Endothelial cell of umbilical vein (primary cell): Measurements from ENCODE around the gene CDC42SE2. TPM values are rescaled to one million over a fixed set of nuclear protein-coding genes. Genes with fewer than 3 reads are reported as not detected.

ENCODE experiments used
- BruUV-seq: library from RNA; stranded (reverse); fragments of 400-500 nt; replicated peaks from 2 replicates; lab custom pipeline; 2021; lab: Mats Ljungman, UMichigan
- CTCF ChIA-PET: fragments of 300-600, 350-600 bp; sonication (Branson Sonifier 250); formaldehyde crosslinking; loops from one replicate; lab custom pipeline; 2021; ENCODE audit warnings: antibody characterized with exemption, inconsistent platforms; lab: Charles Lee
- POLR2A ChIA-PET: fragments of 300-600, 350-600 bp; sonication (Branson Sonifier 250); formaldehyde crosslinking; loops from one replicate; lab custom pipeline; 2021; ENCODE audit warnings: antibody characterized with exemption, inconsistent platforms; lab: Charles Lee
- DNase-seq: peaks from one replicate; pipeline ENCODE4 v3.0.0-alpha.2; 2011; ENCODE audit warnings: low read depth, low spot score
- FAIRE-seq: peaks from 2 replicates; lab custom pipeline; 2011; peaks lifted over from hg19 to GRCh38; lab: Jason Lieb, UNC
- H2AFZ ChIP-seq: 2 replicates; pipeline ENCODE4 v1.6.0; 2012; ENCODE audit warnings: low read depth, low read length, control low read depth, inconsistent platforms
- H3K27ac ChIP-seq: 2 replicates; pipeline ENCODE4 v1.5.1; 2011; ENCODE audit warnings: low read depth, mild to moderate bottlenecking, control low read depth, low read length, moderate library complexity; ENCODE audit not compliant: insufficient read depth
- H3K27me3 ChIP-seq, 2 experiments: 2 replicates each; pipeline versions ENCODE4 v1.6.0 to v1.6.1; 2011; ENCODE audit warnings: low read length in 2 of 2, mixed read lengths in 1 of 2; ENCODE audit not compliant: control insufficient read depth in 2 of 2, insufficient read depth in 2 of 2
- H3K36me3 ChIP-seq, 2 experiments: 2 replicates in 1 of 2; 3 replicates in 1 of 2; pipeline ENCODE4 v1.5.1; 2011; ENCODE audit warnings: low read length in 2 of 2, mild to moderate bottlenecking in 1 of 2, moderate library complexity in 1 of 2; ENCODE audit not compliant: control insufficient read depth in 2 of 2, insufficient read depth in 2 of 2; ENCODE audit errors: extremely low read depth in 1 of 2
- H3K4me1 ChIP-seq: 3 replicates; pipeline ENCODE4 v1.5.1; 2011; ENCODE audit warnings: mild to moderate bottlenecking, low read length; ENCODE audit not compliant: control insufficient read depth, insufficient read depth; ENCODE audit errors: extremely low read depth
- H3K4me2 ChIP-seq: 2 replicates; pipeline ENCODE4 v1.6.1; 2011; ENCODE audit warnings: low read length, control low read depth, mixed read lengths; ENCODE audit not compliant: insufficient read depth
- H3K4me3 ChIP-seq, 3 experiments: fragments of 200-600 bp in 1 of 3; sonication (generic), shearing (Covaris generic) in 1 of 3; replicated peaks in 1 of 3; 2 replicates each; pipeline ENCODE4 v1.5.1; 2011 to 2016; ENCODE audit warnings: control low read depth in 3 of 3, low read length in 3 of 3, mild to moderate bottlenecking in 2 of 3, inconsistent platforms in 1 of 3, low read depth in 1 of 3, moderate library complexity in 1 of 3; ENCODE audit not compliant: insufficient read depth in 1 of 3
- H3K79me2 ChIP-seq: 2 replicates; pipeline ENCODE4 v1.6.0; 2012; ENCODE audit warnings: low read length, inconsistent platforms; ENCODE audit not compliant: control insufficient read depth, insufficient read depth
- H3K9ac ChIP-seq: replicated peaks from 2 replicates; pipeline ENCODE3; 2011; ENCODE audit warnings: low read length, control low read depth; ENCODE audit not compliant: insufficient read depth; ENCODE audit errors: extremely low read depth
- H3K9me1 ChIP-seq: replicated peaks from 3 replicates; pipeline ENCODE4 v1.6.0; 2011; ENCODE audit warnings: mild to moderate bottlenecking, low read length; ENCODE audit not compliant: control insufficient read depth, insufficient read depth; ENCODE audit errors: extremely low read depth
- H3K9me3 ChIP-seq: replicated peaks from 2 replicates; pipeline ENCODE4 v1.5.1; 2012; ENCODE audit warnings: low read length, inconsistent platforms; ENCODE audit not compliant: control insufficient read depth, insufficient read depth
- H4K20me1 ChIP-seq: replicated peaks from 2 replicates; pipeline ENCODE3; 2011; ENCODE audit warnings: mild to moderate bottlenecking, low read length; ENCODE audit not compliant: control insufficient read depth, insufficient read depth; ENCODE audit errors: extremely low read depth
- EZH2 ChIP-seq: IDR thresholded peaks from 2 replicates; pipeline ENCODE4 v1.6.1; 2012; ENCODE audit warnings: borderline replicate concordance, low read depth, mild to moderate bottlenecking, moderate library complexity, low read length, inconsistent platforms; ENCODE audit not compliant: severe bottlenecking
- FOS ChIP-seq: IDR thresholded peaks from 2 replicates; pipeline ENCODE4 v1.6.1; 2011; ENCODE audit warnings: mild to moderate bottlenecking, low read length, moderate library complexity, borderline replicate concordance; ENCODE audit not compliant: insufficient read depth
- GATA2 ChIP-seq: IDR thresholded peaks from 2 replicates; pipeline ENCODE4 v1.7.0; 2011; ENCODE audit warnings: low read depth, mild to moderate bottlenecking, moderate library complexity, mixed read lengths, low read length; ENCODE audit not compliant: insufficient read length, insufficient read depth
- JUN ChIP-seq: IDR thresholded peaks from 2 replicates; pipeline ENCODE4 v1.6.1; 2011; ENCODE audit warnings: borderline replicate concordance, low read depth; ENCODE audit not compliant: insufficient read length, insufficient read depth
- MYC ChIP-seq: IDR thresholded peaks from one replicate; pipeline ENCODE4 v1.6.1; 2011; ENCODE audit warnings: mild to moderate bottlenecking, low read depth, low read length
- POLR2A ChIP-seq: IDR thresholded peaks from 2 replicates; pipeline ENCODE4 v1.6.1; 2012; ENCODE audit warnings: low read depth, mild to moderate bottlenecking, control low read depth, low read length
- POLR2AphosphoS5 ChIP-seq: IDR thresholded peaks from 2 replicates; pipeline ENCODE4 v1.6.1; 2012; ENCODE audit warnings: low read depth, mild to moderate bottlenecking, control low read depth, low read length, moderate library complexity; ENCODE audit not compliant: insufficient read depth
- dilution Hi-C: fragments of 300-500 bp; cut with MboI; formaldehyde crosslinking; loops from one replicate; pipeline ENCODE4 v1.15.0; 2019; ENCODE audit warnings: low sequenced_read_pairs; ENCODE audit not compliant: extremely low pct_ligation_motif_present
- intact Hi-C: fragments of 100-400 bp; cut with micrococcal nuclease; formaldehyde crosslinking; loops from one replicate; pipeline ENCODE4 v1.10.0; 2022
- polyA plus RNA-seq, 4 experiments: library from polyadenylated mRNA; depleted of rRNA in 3 of 4; stranded (reverse) in 3 of 4; unstranded in 1 of 4; fragments of >200 nt; gene quantifications; 2 replicates each; pipeline versions ENCODE4 v1.2.1 to v1.2.3, GENCODE V29; 2011 to 2012; ENCODE audit warnings: missing spikeins in 1 of 4
- total RNA-seq: library from RNA; stranded (reverse); gene quantifications from 2 replicates; pipeline ENCODE4 v1.2.3, GENCODE V29; 2021
- TF ChIP-seq, protein P1 (sequence below): IDR thresholded peaks from 2 replicates; pipeline ENCODE4 v1.6.1; 2011; ENCODE audit not compliant: insufficient read depth, insufficient read length
- TF ChIP-seq, protein P2 (sequence below), 2 donors: IDR thresholded peaks; 1 replicate in 1 of 2; 2 replicates in 1 of 2; pipeline ENCODE4 v1.5.1; 2011; ENCODE audit warnings: low read length in 2 of 2, mild to moderate bottlenecking in 2 of 2, moderate library complexity in 2 of 2, control low read depth in 1 of 2, inconsistent platforms in 1 of 2, low read depth in 1 of 2; ENCODE audit not compliant: insufficient read depth in 1 of 2; ENCODE audit errors: extremely low read depth in 1 of 2

CDC42SE2 gene
- total and polyA plus RNA-seq, 2 donors (not counting 3 experiments of a cell fraction or from before 2014, with no cell fraction given), result 14.7 to 21.9 TPM

GRCh38 chr5:131378721-131379541 is 115.1 kb downstream of the CDC42SE2 start:
- dilution Hi-C loops, result no loop called here
- no peaks in the 10 kb centered on the region for H3K9me1 ChIP-seq
- no peak for TF ChIP-seq FOS
- no peak for TF ChIP-seq MYC
- TF ChIP-seq POLR2AphosphoS5, result no peak
- no peak for TF ChIP-seq EZH2
- TF ChIP-seq POLR2A, result no peak
- TF ChIP-seq, protein P1, sequence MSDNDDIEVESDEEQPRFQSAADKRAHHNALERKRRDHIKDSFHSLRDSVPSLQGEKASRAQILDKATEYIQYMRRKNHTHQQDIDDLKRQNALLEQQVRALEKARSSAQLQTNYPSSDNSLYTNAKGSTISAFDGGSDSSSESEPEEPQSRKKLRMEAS, result no peak
- TF ChIP-seq, protein P2, sequence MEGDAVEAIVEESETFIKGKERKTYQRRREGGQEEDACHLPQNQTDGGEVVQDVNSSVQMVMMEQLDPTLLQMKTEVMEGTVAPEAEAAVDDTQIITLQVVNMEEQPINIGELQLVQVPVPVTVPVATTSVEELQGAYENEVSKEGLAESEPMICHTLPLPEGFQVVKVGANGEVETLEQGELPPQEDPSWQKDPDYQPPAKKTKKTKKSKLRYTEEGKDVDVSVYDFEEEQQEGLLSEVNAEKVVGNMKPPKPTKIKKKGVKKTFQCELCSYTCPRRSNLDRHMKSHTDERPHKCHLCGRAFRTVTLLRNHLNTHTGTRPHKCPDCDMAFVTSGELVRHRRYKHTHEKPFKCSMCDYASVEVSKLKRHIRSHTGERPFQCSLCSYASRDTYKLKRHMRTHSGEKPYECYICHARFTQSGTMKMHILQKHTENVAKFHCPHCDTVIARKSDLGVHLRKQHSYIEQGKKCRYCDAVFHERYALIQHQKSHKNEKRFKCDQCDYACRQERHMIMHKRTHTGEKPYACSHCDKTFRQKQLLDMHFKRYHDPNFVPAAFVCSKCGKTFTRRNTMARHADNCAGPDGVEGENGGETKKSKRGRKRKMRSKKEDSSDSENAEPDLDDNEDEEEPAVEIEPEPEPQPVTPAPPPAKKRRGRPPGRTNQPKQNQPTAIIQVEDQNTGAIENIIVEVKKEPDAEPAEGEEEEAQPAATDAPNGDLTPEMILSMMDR (IDR thresholded peaks at IDR 0.05; ENCODE audit: extremely low read depth in 1 of 2, insufficient read depth in 1 of 2, low read depth in 1 of 2, low read length in 2 of 2), result no peak
- TF ChIP-seq GATA2, result no peak
- TF ChIP-seq JUN, result no peak
- no peaks in the 10 kb centered on the region for H3K27me3 ChIP-seq
- FAIRE-seq, result no peak
- ChIA-PET POLR2A (interaction anchor here (0.6 to 2.1 kb wide), 2 partner anchors 114 to 660 kb away, joined by 4 to 13 read pairs; partner anchors contain the start of gene CDC42SE2), CTCF (interaction anchor here (1.0 to 1.2 kb wide), 3 partner anchors 101 to 507 kb away, joined by 3 read pairs; partner anchors contain the start of gene HINT1)
- H4K20me1 ChIP-seq, result no peaks in the 10 kb centered on the region
- H3K9me3 ChIP-seq, result no peaks in the 10 kb centered on the region
- H3K79me2 ChIP-seq, result peaks cover 12% of the 10 kb centered on the region
- peaks cover 35% of the 10 kb centered on the region for H3K4me1 ChIP-seq
- H3K36me3 ChIP-seq, result no peaks in the 10 kb centered on the region
- no peak overlapping the region for H3K4me3 ChIP-seq
- peak overlapping the region; percentile 83 for H3K9ac ChIP-seq
- peak overlapping the region; percentile 87 for H3K4me2 ChIP-seq
- peak; percentile 24 for DNase-seq
- BruUV-seq, result TSS peak; percentile 89
- no peak overlapping the region for H2AFZ ChIP-seq
- intact Hi-C loops, result loop anchor here (1.0 kb wide), 2 partner anchors 115 to 214 kb away; partner anchors contain the start of genes CDC42SE2 and HINT1
- H3K27ac ChIP-seq, result peak overlapping the region; percentile 99
